Endometrium (tissue), 2 donors: Measurements from ENCODE around the gene APOL1.

Source experiments
- FAIRE-seq: peaks from 2 replicates; lab custom pipeline; 2012; peaks lifted over from hg19 to GRCh38; lab: Jason Lieb, UNC
- donor health status: control.
- donor health status: control.

The APOL1 gene

GRCh38 chr22:36311386-36312085 is 58.6 kb downstream of the APOL1 start:
- FAIRE-seq: no peak

GRCh38 chr22:36315325-36315724 is 62.4 kb downstream of the APOL1 start:
- FAIRE-seq: no peak

- no peak for FAIRE-seq
These were observed 63.5 kb downstream of the APOL1 start for GRCh38 chr22:36316419-36316818.
